G401.6 (cell line): ENCODE measurements around the gene C10orf143.
"Not testable (repeated sequence)": the region's sequence is repeated elsewhere in the genome, so short reads cannot be mapped to it uniquely, and the experiment has no call there.

Experiments
- FAIRE-seq: peaks from 2 replicates; lab custom pipeline; 2012; peaks lifted over from hg19 to GRCh38; lab: Jason Lieb, UNC

The C10orf143 gene

DNA sequence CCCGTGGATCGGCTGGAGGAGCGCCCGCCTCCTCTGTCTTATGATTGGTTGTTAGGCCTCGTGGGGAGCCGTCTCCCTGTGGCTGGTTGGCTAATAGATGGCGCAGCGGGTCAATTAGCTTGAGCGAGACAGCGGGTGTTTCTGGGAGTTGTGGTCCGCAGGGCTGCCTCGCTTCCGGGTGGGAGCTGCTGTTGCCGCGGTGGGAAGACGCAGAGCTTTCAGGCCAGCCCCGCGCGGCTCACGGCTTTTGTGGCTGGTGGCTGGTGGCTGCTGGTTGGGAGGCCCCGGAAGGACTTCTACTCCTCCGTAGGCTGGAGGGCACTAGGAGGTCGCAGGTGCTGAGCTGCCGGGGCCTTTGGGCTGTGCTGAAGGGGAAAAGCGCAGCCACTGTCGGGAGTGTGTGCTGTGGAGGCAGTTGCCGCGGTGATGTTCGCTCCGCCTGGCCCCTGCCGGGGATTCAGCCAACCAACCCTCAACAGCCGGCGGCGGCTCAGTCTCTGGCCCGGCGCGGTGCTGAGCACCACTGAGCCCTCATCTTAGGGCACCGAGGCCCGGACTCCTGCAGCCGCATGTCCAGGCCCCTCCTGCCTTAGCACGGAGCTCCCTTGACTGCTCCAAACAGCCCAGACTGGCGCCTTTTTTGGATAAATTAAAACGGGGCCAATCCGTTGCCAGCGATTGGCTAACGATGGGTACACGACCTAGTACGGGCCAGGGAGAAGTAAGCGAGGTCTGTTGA, 652 bp upstream of the C10orf143 start:
- FAIRE-seq, result peak; percentile 86

DNA sequence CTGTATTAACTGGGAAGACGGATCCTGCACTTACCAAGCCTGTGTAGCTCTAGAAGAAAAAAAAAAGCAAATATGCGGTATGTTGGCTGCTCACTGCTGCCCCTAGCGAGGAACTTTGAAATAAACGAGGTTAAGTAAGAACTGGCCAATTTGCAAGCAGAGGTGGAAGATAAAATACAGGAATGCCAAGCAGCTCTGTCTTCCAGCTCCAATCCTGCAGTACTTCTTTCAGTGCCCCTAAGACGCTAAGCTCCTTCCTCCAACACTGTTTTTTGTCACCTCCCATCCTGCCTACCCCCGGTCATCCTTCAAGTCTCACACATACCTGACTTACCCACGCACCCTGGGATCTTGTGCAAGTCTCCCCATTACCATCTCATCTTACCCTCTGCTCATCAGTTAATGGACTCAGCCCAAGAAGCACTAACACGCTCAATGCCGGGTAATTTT, 809 bp downstream of the C10orf143 start:
- FAIRE-seq, result peak; percentile 89

DNA sequence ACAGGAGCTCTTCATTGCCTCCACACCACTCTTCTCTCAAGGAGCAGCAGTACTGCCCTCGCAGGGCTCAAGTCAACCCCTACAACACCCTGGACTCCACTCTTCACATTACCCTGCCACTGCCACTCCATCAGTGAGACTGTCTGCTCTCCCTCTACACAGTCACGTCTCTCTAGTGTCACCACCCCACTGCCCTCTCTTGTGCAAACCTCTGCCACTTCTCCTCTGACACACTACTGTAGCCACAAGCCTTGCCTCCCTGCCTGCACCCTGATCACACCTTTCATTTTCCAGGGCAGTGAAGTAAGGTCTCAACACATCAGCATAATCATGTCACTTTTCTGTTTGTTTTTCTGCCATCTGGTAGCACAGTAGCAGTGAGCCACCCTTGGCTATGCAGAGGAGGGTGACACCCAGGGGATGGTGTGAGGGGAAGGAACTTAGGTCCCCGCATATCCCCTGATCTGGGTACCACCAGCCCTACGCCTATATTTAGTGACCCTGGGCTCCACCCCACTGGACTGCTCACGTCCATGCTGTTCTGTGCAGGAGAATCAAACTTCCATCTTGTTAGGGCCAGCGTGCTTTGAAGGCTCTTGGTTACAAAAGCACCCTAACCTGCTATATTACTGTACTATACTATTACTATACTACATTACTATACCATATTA, 1.6 kb downstream of the C10orf143 start:
- no peak for FAIRE-seq

DNA sequence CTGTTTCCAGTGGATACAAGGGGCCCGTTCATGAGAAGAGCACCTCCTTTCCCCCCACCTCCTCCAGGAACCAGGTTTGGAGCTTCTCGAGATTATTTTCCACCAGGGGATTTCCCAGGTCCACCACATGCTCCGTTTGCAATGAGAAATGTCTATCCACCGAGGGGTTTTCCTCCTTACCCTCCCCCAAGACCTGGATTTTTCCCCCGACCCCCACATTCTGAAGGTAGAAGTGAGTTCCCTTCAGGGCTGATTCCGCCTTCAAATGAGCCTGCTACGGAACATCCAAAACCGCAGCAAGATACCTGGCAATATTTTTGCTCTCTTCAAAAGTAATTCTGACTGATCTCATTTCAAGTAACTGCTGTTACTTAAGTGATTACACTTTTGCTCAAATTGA, 2.5 kb downstream of the C10orf143 start:
- FAIRE-seq, result not testable (repeated sequence)

DNA sequence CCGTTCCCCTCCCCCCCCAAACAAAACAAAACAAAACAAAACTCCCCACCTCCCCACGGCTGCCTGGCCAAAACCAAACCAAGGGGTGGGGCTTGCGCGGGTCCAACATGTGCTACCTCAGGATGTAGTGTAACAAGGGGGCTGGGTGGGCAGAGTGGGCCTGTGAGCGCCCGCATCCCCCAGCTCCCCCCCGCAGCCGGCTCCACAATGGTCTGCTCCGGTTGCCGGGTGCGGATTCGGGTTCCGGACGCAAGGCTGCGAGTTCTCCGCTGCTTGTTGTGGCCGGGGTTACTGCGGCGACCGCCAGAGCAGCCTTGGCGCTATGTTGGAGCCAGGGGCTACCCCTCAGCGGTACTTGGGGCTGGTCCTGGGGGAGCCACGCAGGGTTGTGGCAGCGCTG, 4.9 kb downstream of the C10orf143 start:
- no peak for FAIRE-seq

DNA sequence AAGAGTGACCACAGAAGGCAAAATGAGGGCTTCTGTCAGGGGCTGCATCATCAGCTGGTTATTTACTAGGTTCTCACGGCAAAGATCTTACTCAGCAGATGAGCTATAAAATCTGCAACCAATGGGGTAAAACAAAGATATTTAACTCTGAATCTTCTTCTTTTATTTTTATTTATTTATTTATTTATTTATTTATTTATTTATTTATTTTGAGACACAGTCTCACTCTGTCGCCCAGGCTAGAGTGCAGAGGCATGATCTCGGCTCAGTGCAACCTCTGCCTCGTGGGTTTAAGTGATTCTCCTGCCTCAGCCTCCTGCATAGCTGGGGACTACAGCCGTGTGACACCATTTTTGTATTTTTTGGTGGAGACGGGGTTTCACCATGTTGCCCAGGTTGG, 11.3 kb downstream of the C10orf143 start:
- FAIRE-seq, result no peak

DNA sequence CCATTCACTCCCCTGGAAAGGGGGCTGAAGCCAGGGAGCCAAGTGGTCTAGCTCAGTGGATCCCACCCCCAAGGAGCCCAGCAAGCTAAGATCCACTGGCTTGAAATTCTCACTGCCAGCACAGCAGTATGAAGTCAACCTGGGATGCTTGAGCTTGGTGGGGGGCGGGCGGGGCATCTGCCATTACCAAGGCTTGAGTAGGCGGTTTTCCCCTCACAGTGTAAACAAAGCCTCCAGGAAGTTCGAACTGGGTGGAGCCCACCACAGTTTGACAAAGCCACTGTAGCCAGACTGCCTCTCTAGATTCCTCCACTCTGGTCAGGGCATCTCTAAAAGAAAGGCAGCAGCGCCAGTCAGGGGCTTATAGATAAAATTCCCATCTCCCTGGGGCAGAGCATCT, 20.1 kb downstream of the C10orf143 start:
- not testable (repeated sequence) for FAIRE-seq

DNA sequence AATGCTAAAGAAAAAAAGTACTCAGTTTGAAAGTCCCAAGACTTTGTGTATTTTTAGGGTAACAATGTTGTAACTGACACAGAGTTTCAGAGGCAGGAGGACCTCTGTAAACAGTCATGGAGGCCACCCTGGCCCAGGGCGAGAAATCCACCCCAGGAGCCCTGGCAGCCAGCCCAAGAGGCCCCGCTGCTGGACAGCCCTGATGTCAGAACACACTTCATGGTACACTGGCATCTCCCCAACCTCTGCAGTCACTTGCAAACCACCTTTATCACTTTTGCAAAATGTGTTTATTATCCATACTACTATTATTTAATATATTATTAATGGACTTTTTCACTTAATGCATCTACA, 30.2 kb downstream of the C10orf143 start:
- no peak for FAIRE-seq

DNA sequence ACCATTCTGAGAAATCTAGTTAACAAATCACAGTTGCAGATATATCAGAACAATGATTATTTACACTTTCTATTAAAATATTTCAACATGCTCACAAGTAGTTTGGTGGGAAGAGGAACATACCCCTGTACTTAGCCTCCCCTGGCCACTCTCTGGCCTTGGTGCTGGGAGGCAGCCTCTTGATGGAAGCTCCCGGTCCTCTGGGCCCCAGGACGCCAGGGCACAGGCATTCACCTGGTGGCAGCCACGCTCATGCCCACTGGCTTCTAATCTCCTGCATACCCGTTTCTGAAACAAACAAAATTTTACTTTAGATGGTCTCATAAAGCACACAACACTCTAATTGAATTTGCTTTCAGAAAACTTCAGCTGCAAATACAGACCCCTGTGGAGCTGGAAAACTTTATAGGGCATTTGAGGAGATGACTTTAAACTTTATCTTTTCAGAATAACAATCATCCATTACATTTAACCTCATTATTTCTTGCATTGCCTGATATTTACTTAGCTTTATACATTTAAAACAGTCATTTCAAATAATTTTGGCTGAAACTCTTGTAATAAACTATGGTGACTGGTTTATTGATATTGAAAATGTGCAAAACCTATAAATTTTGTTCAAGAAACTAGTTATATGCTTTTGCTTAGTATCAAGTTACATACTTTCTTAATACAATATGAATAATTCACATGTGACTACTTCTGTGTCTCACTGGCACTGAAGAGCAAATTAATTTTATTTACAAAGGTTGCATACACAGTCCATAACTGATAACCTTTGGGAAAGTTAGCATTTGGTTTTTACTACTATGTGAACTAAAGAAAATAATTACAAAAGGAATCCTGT, 30.8 kb downstream of the C10orf143 start:
- FAIRE-seq, result no peak

DNA sequence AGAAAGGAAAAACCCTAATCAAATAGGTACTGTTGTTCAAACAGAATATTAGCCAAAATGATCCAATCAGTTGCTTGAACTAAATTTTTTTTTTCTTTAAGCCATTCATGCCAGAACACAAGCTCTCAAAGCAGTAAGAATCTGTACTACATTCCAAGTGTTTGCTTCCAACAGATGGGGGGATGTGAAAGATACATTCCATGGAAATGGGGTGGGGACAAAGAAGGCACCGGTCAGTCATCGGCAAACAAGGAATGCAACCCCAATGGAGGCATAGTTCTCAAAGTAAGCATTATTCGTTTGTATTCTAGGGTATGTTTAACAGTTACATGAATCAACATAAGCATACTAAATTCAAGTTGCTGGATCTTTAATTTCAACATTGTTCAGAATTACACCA, 32.5 kb downstream of the C10orf143 start:
- no peak for FAIRE-seq

DNA sequence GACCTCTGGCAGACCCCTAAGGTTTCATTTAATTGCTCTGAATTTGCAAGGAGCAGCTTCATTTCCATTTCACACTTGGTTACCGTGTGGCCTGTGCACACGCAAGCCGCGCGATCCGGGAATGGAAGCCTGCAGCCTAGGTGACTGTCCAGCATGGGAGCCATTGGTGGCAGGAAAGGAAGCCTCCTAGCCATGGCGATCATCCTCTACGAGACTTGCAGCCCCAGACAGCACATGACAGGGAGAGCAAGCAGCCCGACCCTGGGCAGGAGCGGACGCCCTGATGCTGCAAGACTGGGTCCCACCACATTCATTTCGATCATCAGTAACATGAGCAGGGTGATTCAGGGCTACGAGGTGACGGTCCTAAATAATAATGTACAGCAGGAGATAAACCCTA, 33.9 kb downstream of the C10orf143 start:
- no peak for FAIRE-seq

DNA sequence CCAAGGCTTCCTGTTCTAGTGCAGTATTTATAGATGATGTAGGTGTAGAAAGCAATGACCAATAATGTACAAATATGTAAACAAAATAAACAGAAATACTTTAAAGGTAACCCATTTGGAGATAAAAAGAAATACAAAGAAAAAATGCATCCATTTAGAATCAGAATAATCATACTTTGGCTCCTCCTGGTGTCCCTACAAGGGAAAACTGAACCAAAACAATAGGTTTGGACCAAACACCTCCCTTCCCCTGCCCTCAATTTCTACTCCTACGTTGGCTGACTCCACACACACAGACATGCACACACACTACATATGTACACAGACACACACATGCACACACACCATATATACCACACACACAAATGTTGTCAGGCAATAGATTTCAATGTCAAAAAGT, 36.0 kb downstream of the C10orf143 start:
- FAIRE-seq, result no peak

DNA sequence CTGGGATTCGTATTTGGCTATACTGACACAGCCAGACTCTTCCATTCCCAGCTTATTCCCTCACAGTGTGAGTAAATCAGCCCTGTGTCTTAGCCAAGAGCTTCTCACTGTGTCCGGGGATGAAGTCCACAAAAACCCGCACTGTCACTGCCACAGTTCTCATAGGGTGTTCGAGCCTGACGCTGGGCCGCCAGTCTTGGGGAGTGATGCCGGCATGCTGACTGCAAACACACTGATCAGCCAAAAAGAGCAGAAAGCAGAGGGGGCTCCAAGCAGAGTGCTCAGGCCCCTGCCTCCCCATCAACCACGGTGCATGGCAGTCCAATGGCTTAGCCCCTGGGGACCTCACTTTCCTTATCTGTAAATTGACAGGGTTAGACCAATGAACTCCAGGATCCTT, 36.7 kb downstream of the C10orf143 start:
- FAIRE-seq, result no peak

DNA sequence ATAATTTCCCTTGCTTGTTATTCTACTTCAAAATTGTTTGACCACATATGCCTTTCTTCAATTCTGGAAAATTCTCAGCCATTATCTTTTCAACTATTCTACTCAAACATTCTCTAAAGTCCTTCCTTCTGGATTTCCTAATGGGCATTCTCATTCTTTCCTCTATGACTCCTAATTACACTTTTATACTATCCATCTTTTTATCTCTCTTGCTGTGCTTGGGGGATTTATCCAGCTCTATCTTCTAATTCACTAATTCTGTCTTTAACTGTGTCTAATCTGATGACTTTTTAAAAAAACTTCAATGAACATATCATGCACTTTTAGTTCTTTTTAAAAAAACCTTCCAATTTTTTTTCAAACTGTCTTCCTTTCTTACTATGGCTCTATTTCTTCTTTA, 38.4 kb downstream of the C10orf143 start:
- FAIRE-seq, result no peak

DNA sequence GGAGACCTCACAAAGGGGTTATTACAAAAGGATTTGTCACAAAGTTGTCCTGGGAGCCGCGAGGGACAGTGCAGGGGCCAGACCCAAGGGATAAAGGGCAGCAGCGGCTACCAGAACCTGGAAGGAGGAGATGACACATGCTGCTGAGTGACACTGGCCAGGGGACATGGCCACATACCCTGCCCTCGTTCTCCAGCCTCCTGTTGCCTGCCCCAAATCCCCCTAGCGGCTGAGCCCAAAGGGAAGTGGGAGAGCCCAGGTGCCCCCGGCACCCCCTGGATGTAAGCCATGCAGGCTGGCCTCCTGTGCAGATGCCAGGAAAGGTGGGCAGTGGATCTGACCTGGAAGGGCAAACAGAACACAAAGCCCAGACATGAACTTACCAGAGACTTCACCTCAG, 42.7 kb downstream of the C10orf143 start:
- no peak for FAIRE-seq

DNA sequence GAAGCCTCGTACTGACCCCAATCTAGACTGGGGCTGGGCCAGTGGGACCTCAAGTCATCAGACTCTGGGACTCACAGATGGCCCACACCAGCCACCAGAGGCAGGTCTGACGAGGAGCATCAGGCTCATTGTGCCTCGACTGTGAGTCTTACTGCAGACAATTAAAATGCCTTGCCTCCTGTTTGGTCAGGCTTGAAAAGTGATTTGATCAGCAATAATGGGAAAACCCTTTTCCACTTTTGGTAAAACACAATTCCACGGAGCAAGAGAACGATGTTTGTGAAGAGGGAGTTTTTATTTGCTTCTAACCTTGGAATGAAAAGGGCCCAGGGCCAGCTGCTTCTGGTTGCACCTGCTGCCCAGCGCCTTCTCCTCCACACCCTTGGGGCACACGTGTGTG, 43.9 kb downstream of the C10orf143 start:
- no peak for FAIRE-seq

DNA sequence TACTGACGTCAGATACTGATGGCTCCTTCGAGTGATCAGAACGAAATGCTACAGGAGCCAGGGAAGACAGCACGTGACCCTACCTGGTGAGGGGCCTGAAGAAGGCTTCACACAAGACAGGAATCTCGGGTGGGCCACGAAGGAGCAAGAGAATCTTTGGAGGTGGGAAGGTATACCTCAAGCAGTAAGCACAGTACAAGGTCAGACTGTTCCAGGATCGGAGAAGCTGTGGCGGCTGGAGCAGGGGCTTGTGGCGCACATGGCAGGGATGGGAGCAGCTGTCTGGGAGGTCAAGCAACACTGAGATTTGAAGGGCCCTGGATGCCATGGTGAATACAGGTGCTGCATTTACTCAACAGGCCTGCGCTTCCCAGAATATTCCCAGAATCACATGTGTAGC, 45.4 kb downstream of the C10orf143 start:
- no peak for FAIRE-seq

DNA sequence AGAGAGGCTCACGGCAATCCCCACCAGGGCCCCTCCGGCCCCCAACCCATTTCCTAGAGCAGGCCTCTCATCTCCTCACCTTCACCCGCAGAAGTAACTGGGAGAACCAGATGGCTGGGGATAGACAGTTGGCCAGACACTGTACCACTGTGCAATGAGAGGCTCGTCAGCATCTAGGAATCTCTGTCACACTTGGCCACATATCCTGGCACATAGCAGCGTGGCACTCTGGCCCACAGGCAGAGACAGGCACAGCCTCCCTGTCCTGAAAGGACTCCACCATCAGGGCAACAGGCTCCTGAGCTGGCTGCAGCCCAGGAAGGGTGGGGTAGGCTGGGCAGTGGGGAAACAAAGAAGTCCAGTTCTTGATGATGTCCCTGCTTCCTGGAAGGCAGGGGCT, 45.8 kb downstream of the C10orf143 start:
- no peak for FAIRE-seq

DNA sequence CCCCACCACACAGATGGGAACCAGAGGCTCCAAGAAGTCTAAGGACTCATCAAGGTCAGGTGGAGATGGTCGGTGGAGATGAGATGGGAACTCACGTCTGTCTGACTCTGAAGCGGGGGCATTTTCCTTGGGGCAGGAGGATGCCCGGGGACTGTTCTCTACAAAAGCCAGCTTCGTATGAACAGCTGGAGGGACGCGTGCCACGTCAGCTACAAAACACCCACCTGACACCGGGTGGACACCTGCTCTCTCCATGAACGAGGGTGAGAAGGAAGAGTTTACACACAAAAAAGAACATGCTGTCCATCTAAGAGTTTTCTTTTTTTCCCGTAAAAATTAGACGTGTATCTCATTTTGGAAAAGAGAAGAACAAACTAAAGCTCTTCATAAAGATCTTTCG, 47.7 kb downstream of the C10orf143 start:
- FAIRE-seq, result no peak

DNA sequence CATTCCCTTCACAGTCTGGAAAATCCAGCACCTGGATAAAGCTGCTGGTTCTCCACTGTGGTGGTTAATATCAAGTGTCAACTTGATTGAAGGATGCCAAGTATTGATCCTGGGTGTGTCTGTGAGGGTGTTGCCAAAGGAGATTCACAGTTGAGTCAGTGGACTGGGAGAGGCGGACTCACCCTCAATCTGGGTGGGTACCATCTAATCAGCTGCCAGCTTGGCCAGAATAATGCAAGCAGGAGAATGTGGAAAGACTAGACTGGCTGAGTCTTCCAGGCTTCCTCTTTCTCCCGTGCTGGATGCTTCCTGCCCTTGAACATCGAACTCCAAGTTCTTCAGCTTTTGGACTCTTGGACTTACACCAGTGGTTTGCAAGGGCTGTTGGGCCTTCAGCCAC, 48.4 kb downstream of the C10orf143 start:
- no peak for FAIRE-seq

DNA sequence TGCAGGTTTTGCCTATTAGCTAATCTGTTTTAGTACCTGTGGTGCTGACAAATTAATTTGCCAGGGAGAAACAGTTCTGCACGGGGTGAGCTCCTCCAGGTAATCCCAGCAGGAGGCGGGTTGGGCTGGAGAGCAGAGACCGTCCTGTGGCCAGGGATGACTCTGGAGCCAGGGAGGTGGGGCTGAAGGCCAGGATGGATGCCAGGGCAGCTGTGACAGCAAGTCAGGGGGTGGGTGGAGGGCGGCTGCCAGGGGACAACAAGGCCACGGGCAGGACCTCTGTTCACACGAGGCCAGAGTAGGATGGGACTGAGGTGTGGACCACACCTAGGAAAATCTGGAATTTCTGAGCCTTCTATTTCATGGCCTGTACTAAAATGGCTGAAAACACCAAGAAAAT, 48.9 kb downstream of the C10orf143 start:
- no peak for FAIRE-seq

DNA sequence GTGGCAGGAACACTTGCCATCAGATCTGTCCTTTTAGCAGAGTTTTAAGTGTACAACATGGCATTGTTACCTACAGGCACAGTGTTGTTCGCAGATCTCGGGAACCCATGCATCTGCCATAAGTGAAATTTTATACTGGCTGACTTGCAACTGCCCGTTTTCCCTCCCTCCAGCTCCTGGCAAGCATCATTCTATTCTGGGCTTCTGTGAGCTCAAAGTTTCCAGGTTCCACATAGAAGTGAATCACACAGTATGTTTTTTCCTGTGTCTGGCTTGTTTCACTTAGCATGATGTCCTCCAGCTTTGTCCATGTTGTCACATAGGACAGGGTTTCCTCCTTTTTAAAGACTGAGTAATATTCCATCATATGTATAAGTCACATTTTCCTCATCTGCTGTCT, 56.6 kb downstream of the C10orf143 start:
- no peak for FAIRE-seq

DNA sequence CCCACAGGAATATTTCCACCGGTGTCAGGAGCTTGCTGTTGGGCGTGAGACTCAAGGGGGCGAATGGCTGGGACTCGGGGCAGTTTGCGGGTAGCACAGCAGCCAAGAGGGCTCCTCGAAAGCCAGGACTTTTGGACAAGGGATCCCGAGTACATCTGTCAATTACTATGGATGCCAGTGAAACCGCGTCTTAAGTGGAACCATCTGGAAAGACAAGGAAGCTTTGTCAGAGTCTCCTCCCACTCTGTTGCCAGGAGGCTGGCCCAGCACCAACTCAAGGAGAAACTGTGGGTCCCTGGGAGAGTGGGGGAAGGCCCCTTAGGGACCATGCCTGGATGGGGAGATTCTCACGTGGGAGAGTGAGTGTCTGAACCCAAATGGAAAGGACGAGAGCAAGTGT, 57.1 kb downstream of the C10orf143 start:
- no peak for FAIRE-seq
